ENCODE results near the gene S100A6.
A peak's percentile ranks its signal among the peaks of the same experiment; 100 is the strongest.

S100A6 gene

DNA sequence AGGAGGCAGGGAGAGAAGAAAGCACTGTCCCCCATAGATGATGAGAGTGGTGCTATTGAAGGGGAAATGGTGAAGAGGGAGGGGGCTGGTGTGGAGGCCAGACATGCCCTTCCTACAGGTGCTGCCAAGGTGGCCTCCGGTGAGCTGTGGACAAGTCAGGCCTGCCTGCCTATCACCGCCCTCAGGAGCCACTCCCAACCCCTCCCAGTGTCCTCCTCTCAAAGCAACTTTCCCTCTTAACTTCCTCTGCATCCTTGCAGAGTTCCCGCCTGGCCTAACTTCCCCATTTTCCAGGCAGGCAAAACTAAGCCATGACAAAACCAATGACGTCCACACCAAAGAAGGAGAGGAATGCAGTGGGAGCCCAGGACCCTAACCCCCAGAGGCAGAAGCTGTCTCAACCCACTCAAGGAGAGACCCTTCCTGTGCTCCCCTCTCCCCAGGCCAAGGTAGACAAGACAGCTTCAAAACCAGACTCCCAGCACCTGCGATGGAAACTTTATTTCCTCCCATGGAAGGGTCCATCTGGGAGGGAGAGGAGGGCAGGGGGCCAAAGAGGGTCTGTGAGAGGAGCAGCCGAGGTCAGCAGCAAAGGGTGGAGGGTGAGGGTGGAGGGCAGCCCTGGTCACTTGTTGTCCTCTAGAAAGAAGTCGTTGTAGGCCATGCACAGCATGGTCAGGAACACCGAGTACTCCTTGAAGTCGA lies 1.0 kb upstream of the S100A6 start:
- TF ChIP-seq, protein P1, sequence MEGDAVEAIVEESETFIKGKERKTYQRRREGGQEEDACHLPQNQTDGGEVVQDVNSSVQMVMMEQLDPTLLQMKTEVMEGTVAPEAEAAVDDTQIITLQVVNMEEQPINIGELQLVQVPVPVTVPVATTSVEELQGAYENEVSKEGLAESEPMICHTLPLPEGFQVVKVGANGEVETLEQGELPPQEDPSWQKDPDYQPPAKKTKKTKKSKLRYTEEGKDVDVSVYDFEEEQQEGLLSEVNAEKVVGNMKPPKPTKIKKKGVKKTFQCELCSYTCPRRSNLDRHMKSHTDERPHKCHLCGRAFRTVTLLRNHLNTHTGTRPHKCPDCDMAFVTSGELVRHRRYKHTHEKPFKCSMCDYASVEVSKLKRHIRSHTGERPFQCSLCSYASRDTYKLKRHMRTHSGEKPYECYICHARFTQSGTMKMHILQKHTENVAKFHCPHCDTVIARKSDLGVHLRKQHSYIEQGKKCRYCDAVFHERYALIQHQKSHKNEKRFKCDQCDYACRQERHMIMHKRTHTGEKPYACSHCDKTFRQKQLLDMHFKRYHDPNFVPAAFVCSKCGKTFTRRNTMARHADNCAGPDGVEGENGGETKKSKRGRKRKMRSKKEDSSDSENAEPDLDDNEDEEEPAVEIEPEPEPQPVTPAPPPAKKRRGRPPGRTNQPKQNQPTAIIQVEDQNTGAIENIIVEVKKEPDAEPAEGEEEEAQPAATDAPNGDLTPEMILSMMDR (IDR thresholded peaks at IDR 0.05; ENCODE audit: low read depth, low read length, missing control alignments), result no peak
- no peak overlapping the region for H3K4me3 ChIP-seq (ENCODE audit: low read depth, low read length)
- no peak for DNase-seq (ENCODE audit: low read depth)

DNA sequence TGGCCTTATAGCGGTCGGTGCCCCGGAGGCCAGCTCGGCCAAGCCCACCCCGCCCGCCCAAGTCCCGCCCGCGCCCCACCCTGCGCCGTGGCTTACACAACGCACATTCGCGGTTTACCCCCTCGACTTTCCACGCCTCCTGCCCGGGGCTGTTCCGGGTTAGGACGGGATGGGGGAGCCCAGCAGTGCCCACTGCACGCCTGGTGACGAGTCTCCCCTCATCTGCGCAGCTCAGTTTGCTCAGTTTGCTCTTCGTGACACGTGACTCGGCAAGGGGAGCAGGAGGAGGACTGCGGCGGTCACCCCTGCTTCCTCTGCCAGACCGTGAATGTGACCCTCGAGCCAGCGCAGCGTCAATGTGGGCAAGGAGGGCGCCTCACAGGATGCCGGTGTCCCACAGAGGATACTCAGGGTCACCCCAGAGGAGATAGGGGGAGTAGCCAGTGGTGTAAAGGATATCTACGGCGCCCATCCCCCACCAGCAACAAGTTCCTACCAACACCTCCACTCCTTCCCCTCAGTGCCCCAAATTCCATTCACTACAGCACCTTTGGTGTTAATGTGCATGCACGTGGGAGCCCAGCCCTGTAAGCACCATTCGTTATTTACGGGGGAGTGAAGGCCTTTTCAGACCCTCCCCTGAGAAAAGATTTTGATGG lies 350 bp upstream of the S100A6 start:
- H3K4me3 ChIP-seq (ENCODE audit: low read depth, low read length), result peak overlapping the region; percentile 52
- DNase-seq (ENCODE audit: low read depth), result no peak
- TF ChIP-seq, protein P1 (IDR thresholded peaks at IDR 0.05; ENCODE audit: low read depth, low read length, missing control alignments), result peak; percentile 1

DNA sequence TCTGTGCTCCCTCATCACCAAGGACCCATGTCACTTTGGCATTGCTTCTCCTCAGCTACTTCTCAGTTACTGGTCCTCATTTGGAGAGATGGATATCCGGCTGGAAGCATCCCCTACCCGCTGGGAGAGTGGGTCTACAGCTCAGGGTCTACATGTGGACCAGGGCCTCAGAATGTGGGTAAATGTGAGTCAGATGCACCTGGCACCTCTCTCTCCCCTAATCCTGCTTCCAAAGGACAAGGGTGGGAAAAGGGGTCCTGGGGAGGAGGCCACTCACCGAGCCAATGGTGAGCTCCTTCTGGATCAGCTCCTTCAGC lies 908 bp downstream of the S100A6 start:
- no peak for DNase-seq (ENCODE audit: low read depth)
- H3K4me3 ChIP-seq (ENCODE audit: low read depth, low read length), result no peak overlapping the region
- TF ChIP-seq, protein P1 (IDR thresholded peaks at IDR 0.05; ENCODE audit: low read depth, low read length, missing control alignments), result no peak

DNA sequence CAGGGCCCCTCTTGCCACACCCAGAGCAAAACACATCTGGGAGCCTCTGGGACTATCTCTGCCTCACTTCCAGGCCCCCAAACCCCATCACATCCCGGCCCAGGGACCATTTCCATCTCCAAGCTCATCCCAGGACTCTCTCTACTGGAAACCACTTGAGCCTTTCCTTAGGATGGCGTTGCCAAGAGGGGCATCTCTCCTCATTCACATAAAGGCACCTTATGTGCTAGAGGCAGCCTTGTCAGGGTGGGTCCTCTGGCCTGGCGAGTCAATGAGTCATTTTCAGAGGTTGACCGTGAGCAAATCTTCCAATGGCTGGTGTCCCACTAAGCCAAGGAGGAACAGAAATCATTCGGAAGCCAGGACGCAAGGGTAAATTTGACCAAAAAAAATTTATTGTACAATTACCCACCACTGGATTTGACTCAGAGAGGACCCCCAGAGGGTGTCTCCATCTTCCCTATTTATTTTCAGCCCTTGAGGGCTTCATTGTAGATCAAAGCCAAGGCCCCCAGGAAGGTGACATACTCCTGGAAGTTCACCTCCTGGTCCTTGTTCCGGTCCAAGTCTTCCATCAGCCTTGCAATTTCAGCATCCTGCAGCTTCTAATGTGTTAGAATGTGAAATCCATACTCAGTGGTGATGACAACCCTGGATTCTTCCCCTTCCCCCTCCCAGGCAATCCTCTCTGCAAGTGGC lies 1.4 kb downstream of the S100A6 start:
- DNase-seq (ENCODE audit: low read depth), result no peak
- no peak overlapping the region for H3K4me3 ChIP-seq (ENCODE audit: low read depth, low read length)
- TF ChIP-seq, protein P1 (IDR thresholded peaks at IDR 0.05; ENCODE audit: low read depth, low read length, missing control alignments), result no peak

DNA sequence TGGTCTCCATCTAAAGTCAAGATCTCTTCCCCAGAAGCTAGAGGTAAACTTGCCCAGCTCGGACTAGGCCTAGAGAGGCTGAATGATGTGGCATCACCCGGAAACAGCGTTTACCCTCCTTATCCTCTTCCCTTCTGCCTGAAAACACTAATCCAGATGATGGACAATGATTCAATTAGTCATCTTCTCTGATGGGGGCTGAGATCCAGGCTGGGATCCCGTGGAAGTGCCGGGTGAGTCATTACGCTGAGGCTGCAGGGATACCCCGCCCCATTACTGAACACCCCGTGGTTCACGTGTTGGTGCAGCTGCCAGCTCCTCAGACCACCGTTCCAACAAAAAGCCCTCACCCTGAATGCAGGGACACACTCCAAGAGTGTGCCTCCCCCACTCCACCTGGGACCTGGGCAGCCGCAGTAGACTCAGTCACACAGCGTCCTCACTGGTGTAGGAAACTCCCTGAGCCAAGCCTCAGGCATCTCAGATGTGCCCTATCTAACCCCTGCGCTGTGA lies 2.0 kb downstream of the S100A6 start:
- no peak overlapping the region for H3K4me3 ChIP-seq (ENCODE audit: low read depth, low read length)
- DNase-seq (ENCODE audit: low read depth), result no peak
- TF ChIP-seq, protein P1 (IDR thresholded peaks at IDR 0.05; ENCODE audit: low read depth, low read length, missing control alignments), result no peak

DNA sequence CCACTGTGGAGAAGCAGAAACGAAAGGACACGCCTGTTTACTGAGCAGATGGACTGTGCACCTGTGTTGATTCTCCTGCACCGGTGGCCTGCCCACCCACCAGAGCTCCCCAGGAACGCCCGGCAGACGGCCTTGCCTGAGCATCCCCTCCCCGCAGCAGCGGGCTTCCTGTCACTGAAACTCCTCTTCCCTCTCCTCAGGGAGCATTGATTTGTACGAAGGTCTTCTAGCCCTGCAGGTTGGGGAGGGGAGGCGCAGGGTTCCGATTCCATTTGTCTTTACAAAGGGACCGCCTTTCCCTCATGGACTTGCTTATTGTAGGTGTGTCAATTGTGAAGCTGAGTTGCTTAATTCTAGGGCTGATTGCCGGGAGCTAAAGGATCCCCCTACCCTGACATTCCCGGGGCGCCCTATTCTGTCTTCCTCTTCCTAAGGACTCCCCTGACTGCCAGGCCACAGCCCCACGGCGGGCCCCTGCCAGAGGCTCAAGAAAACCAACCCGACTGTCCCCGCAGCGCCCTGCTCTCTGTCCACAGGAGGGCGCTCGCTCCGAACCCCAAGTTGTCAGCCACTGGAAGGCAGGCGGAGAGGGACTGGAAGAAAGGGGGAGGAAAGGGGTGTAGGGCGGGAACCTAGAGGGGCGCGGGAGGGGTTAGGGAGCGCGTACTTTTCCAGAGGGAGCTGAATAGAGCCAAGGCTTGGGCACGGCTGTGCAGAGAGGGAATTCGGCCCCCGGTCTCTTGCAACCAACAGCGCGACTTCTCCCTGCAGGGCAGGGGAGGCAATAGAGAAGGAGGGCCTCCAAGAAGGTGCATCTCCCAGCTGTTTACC lies 2.8 kb downstream of the S100A6 start:
- TF ChIP-seq, protein P1 (IDR thresholded peaks at IDR 0.05; ENCODE audit: low read depth, low read length, missing control alignments), result peak; percentile 66
- no peak for DNase-seq (ENCODE audit: low read depth)
- H3K4me3 ChIP-seq (ENCODE audit: low read depth, low read length), result no peak overlapping the region
